Sigmoid colon (tissue), 4 donors: ENCODE measurements around the gene MTSS2.

Experiments
- CTCF ChIP-seq, 4 experiments: fragments of 450-650 bp in 3 of 4; fragments of 200-600 bp in 1 of 4; IDR thresholded peaks; one replicate each; pipeline ENCODE4 v1.5.1; 2016 to 2019; ENCODE audit warnings: antibody characterized with exemption in 4 of 4, mild to moderate bottlenecking in 3 of 4, moderate library complexity in 2 of 4
- EP300 ChIP-seq, 4 donors: sonication (generic); formaldehyde crosslinking; IDR thresholded peaks; one replicate each; pipeline ENCODE4 v1.6.1; 2017; ENCODE audit warnings: antibody characterized with exemption in 4 of 4
- POLR2A ChIP-seq, 2 donors: fragments of 450-650 bp; IDR thresholded peaks; one replicate each; pipeline ENCODE4 v1.6.1; 2016; ENCODE audit warnings: antibody characterized with exemption in 2 of 2, mild to moderate bottlenecking in 2 of 2, moderate library complexity in 2 of 2
- POLR2AphosphoS5 ChIP-seq, 4 donors: sonication (generic); formaldehyde crosslinking; IDR thresholded peaks; one replicate each; pipeline ENCODE4 v1.6.1; 2017; ENCODE audit warnings: antibody characterized with exemption in 4 of 4

DNA sequence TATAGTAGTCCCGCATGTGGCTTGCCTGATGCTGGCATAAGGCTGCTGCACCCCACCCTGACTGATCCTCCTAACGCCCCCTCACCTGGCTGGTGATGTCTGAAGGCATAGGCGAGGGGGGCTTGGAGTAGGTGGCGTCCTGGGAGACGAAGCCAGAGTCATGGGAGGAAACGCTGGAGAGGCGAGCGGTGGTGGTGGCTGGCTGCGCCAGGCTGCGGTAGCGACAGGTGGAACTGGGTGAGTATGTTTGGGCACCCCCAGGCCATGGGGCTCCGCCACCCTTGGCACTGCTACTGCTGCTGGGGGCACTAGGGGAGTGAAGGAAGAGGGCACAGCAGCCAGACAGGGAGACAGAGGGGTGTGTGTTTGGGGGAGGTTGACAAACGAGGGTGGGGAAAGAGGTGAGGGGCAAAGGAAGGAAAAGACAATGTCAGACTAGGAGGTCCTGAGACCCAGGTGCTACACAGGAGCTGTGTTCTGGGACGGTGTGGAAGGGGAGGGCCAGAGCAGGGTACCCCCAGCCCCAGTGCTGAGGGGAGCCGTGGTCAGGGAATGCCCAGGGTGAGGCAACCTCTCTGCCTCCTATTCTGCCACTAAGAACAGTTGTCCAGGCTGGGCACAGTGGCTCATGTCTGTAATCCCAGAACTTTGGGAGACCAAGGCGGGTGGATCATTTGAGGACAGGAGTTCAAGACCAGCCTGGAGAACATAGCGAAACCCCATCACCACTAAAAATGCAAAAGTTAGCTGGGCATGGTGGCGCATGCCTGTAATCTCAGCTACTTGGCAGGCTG lies 11.4 kb downstream of the MTSS2 start:
- no peak for TF ChIP-seq CTCF (IDR thresholded peaks at IDR 0.05)
- no peak for TF ChIP-seq EP300 (IDR thresholded peaks at IDR 0.05)
- no peak for TF ChIP-seq POLR2A (IDR thresholded peaks at IDR 0.05)
- no peak for TF ChIP-seq POLR2AphosphoS5 (IDR thresholded peaks at IDR 0.05)
